HEK293 (cell line): ENCODE measurements around the gene KLF2.

Experiments used
- CTCF ChIA-PET: fragments of 350-600 bp; formaldehyde crosslinking; extraction: SDS; loops from one replicate; lab custom pipeline; 2021; ENCODE audit warnings: antibody characterized with exemption; lab: Yijun Ruan, JAX
- POLR2A ChIA-PET: fragments of 300-600 bp; formaldehyde crosslinking; extraction: SDS; loops from one replicate; lab custom pipeline; 2020; ENCODE audit warnings: antibody characterized with exemption, inconsistent platforms; lab: Yijun Ruan, JAX
- H3K27ac ChIP-seq: fragments of 200-500 bp; sonication (Bioruptor generic); 2 replicates; pipeline ENCODE4 v1.5.1; 2014; ENCODE audit warnings: low read depth, low read length, control low read depth, inconsistent platforms; ENCODE audit errors: extremely low read depth
- H3K36me3 ChIP-seq, 2 experiments: fragments of 200-500 bp in 1 of 2; sonication (Bioruptor generic) in 1 of 2; 1 replicate in 1 of 2; 2 replicates in 1 of 2; pipeline ENCODE4 v1.5.1; 2014 to 2017; ENCODE audit warnings: inconsistent platforms in 2 of 2, low read length in 2 of 2; ENCODE audit not compliant: control insufficient read depth in 2 of 2, insufficient read depth in 1 of 2
- H3K4me1 ChIP-seq: fragments of 200-500 bp; sonication (Bioruptor generic); 2 replicates; pipeline ENCODE4 v1.5.1; 2014; ENCODE audit warnings: mild to moderate bottlenecking, low read length, inconsistent platforms; ENCODE audit not compliant: control insufficient read depth, insufficient read depth
- H3K4me3 ChIP-seq: 2 replicates; pipeline ENCODE4 v1.5.1; 2011; ENCODE audit warnings: low read depth, mild to moderate bottlenecking, control low read depth, low read length, moderate library complexity
- H3K9me3 ChIP-seq: fragments of 200-500 bp; sonication (Bioruptor generic); 2 replicates; pipeline ENCODE4 v1.5.1; 2014; ENCODE audit warnings: low read depth, low read length, inconsistent platforms; ENCODE audit not compliant: control insufficient read depth, insufficient read depth
- GLIS1 ChIP-seq: fragments of 450-650 bp; formaldehyde crosslinking; IDR thresholded peaks from 2 replicates; pipeline ENCODE4 v1.5.1; 2016; ENCODE audit warnings: missing biosample characterization, missing genetic modification characterization
- GLIS2 ChIP-seq: fragments of 450-650 bp; formaldehyde crosslinking; IDR thresholded peaks from 2 replicates; pipeline ENCODE4 v1.5.1; 2016; ENCODE audit warnings: missing biosample characterization, missing genetic modification characterization
- SCRT1 ChIP-seq: fragments of 450-650 bp; formaldehyde crosslinking; IDR thresholded peaks from 2 replicates; pipeline ENCODE4 v1.5.1; 2016; ENCODE audit warnings: missing biosample characterization, missing genetic modification characterization, borderline replicate concordance
- ZNF175 ChIP-seq: fragments of 450-650 bp; formaldehyde crosslinking; IDR thresholded peaks from 2 replicates; pipeline ENCODE4 v1.5.1; 2016; ENCODE audit warnings: missing biosample characterization, missing genetic modification characterization
- ZNF248 ChIP-seq: fragments of 450-650 bp; formaldehyde crosslinking; IDR thresholded peaks from 2 replicates; pipeline ENCODE4 v1.5.1; 2017; ENCODE audit warnings: missing biosample characterization, missing genetic modification characterization
- ZNF350 ChIP-seq: fragments of 450-650 bp; formaldehyde crosslinking; IDR thresholded peaks from 2 replicates; pipeline ENCODE4 v1.5.0; 2017; ENCODE audit warnings: missing biosample characterization, mild to moderate bottlenecking, missing genetic modification characterization
- ZNF391 ChIP-seq: fragments of 450-650 bp; formaldehyde crosslinking; IDR thresholded peaks from 2 replicates; pipeline ENCODE4 v1.5.1; 2016; ENCODE audit warnings: low read depth, missing biosample characterization, missing genetic modification characterization, borderline replicate concordance
- ZNF416 ChIP-seq: fragments of 450-650 bp; formaldehyde crosslinking; IDR thresholded peaks from 2 replicates; pipeline ENCODE4 v1.5.1; 2016; ENCODE audit warnings: missing biosample characterization, missing genetic modification characterization
- ZNF529 ChIP-seq: fragments of 450-650 bp; formaldehyde crosslinking; IDR thresholded peaks from 2 replicates; pipeline ENCODE4 v1.5.1; 2017; ENCODE audit warnings: missing genetic modification characterization, missing biosample characterization; ENCODE audit not compliant: insufficient replicate concordance
- ZNF555 ChIP-seq: fragments of 450-650 bp; formaldehyde crosslinking; conservative IDR thresholded peaks from 2 replicates; pipeline ENCODE4 v1.5.1; 2017; ENCODE audit warnings: missing biosample characterization, mild to moderate bottlenecking, missing genetic modification characterization, inconsistent platforms
- ZNF558 ChIP-seq: fragments of 450-650 bp; formaldehyde crosslinking; IDR thresholded peaks from 2 replicates; pipeline ENCODE4 v1.5.1; 2016; ENCODE audit warnings: missing biosample characterization, missing genetic modification characterization
- ZNF560 ChIP-seq: fragments of 450-650 bp; formaldehyde crosslinking; IDR thresholded peaks from 2 replicates; pipeline ENCODE4 v1.5.1; 2017; ENCODE audit warnings: missing biosample characterization, missing genetic modification characterization, borderline replicate concordance
- ZNF664 ChIP-seq: fragments of 450-650 bp; formaldehyde crosslinking; IDR thresholded peaks from 2 replicates; pipeline ENCODE4 v1.5.1; 2016; ENCODE audit warnings: missing biosample characterization, missing genetic modification characterization
- ZNF677 ChIP-seq: fragments of 450-650 bp; IDR thresholded peaks from 2 replicates; pipeline ENCODE4 v1.5.0; 2018; ENCODE audit warnings: missing biosample characterization, mild to moderate bottlenecking, missing genetic modification characterization, moderate library complexity
- ZNF843 ChIP-seq: fragments of 450-650 bp; formaldehyde crosslinking; IDR thresholded peaks from 2 replicates; pipeline ENCODE4 v1.5.1; 2016; ENCODE audit warnings: missing biosample characterization, missing genetic modification characterization
- ZSCAN23 ChIP-seq: fragments of 450-650 bp; formaldehyde crosslinking; IDR thresholded peaks from 2 replicates; pipeline ENCODE4 v1.5.1; 2016; ENCODE audit warnings: missing biosample characterization, missing genetic modification characterization
- ZSCAN30 ChIP-seq: fragments of 450-650 bp; IDR thresholded peaks from 2 replicates; pipeline ENCODE4 v1.5.1; 2018; ENCODE audit warnings: missing biosample characterization, mild to moderate bottlenecking, missing genetic modification characterization, moderate library complexity
- TF ChIP-seq, protein P1 (sequence below): fragments of 450-650 bp; formaldehyde crosslinking; IDR thresholded peaks from 2 replicates; pipeline ENCODE4 v1.5.1; 2016; ENCODE audit warnings: missing biosample characterization, missing genetic modification characterization, borderline replicate concordance
- TF ChIP-seq, protein P2 (sequence below): fragments of 450-650 bp; formaldehyde crosslinking; IDR thresholded peaks from 2 replicates; pipeline ENCODE4 v1.5.1; 2016; ENCODE audit warnings: missing biosample characterization, missing genetic modification characterization
- TF ChIP-seq, protein P3 (sequence below): fragments of 450-650 bp; formaldehyde crosslinking; IDR thresholded peaks from 2 replicates; pipeline ENCODE4 v1.5.1; 2016; ENCODE audit warnings: missing biosample characterization, missing genetic modification characterization

The KLF2 gene

DNA sequence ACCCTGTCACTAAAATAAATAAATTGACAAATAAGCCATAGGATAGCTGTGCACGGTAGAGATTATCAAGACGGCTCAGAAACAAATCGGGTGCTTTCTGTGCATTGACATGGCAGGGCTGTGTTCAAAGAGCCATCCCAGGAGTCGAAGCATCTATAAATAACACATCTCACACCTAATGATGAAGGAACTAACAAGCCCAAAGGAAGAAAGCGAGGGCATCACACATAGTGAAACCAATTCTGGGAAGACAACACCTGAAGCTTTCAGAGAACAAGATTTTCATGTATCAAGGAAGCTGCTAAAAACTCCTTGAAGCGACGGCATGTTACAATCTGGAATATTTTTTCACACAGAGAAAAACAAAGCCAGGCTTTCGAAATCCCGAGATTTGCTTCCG, 36.1 kb downstream of the KLF2 start:
- ChIA-PET POLR2A (no interaction called here), CTCF (interaction anchor here (1.0 to 1.6 kb wide), 2 partner anchors 16 to 22 kb away, joined by 8 to 10 read pairs; no protein-coding TSS in a partner anchor)
- TF ChIP-seq ZNF843 (tag by site-specific recombination) (no peak), ZNF555 (tag by site-specific recombination) (no peak), ZNF248 (tag by site-specific recombination) (no peak), ZNF175 (tag by site-specific recombination) (no peak), ZNF664 (tag by site-specific recombination) (no peak), ZNF350 (tag by site-specific recombination) (no peak), ZNF560 (no peak), SCRT1 (tag by site-specific recombination) (no peak), ZNF677 (no peak), ZNF558 (tag by site-specific recombination) (no peak), GLIS1 (tag by site-specific recombination) (no peak), ZSCAN23 (tag by site-specific recombination) (no peak), ZSCAN30 (tag by site-specific recombination) (no peak), GLIS2 (no peak), ZNF529 (tag by site-specific recombination) (no peak), ZNF391 (tag by site-specific recombination) (no peak), ZNF416 (tag by site-specific recombination) (no peak)
- TF ChIP-seq, protein P1, sequence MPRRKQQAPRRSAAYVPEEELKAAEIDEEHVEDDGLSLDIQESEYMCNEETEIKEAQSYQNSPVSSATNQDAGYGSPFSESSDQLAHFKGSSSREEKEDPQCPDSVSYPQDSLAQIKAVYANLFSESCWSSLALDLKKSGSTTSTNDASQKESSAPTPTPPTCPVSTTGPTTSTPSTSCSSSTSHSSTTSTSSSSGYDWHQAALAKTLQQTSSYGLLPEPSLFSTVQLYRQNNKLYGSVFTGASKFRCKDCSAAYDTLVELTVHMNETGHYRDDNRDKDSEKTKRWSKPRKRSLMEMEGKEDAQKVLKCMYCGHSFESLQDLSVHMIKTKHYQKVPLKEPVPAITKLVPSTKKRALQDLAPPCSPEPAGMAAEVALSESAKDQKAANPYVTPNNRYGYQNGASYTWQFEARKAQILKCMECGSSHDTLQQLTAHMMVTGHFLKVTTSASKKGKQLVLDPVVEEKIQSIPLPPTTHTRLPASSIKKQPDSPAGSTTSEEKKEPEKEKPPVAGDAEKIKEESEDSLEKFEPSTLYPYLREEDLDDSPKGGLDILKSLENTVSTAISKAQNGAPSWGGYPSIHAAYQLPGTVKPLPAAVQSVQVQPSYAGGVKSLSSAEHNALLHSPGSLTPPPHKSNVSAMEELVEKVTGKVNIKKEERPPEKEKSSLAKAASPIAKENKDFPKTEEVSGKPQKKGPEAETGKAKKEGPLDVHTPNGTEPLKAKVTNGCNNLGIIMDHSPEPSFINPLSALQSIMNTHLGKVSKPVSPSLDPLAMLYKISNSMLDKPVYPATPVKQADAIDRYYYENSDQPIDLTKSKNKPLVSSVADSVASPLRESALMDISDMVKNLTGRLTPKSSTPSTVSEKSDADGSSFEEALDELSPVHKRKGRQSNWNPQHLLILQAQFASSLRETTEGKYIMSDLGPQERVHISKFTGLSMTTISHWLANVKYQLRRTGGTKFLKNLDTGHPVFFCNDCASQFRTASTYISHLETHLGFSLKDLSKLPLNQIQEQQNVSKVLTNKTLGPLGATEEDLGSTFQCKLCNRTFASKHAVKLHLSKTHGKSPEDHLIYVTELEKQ (tag by site-specific recombination): no peak
- TF ChIP-seq, protein P2, sequence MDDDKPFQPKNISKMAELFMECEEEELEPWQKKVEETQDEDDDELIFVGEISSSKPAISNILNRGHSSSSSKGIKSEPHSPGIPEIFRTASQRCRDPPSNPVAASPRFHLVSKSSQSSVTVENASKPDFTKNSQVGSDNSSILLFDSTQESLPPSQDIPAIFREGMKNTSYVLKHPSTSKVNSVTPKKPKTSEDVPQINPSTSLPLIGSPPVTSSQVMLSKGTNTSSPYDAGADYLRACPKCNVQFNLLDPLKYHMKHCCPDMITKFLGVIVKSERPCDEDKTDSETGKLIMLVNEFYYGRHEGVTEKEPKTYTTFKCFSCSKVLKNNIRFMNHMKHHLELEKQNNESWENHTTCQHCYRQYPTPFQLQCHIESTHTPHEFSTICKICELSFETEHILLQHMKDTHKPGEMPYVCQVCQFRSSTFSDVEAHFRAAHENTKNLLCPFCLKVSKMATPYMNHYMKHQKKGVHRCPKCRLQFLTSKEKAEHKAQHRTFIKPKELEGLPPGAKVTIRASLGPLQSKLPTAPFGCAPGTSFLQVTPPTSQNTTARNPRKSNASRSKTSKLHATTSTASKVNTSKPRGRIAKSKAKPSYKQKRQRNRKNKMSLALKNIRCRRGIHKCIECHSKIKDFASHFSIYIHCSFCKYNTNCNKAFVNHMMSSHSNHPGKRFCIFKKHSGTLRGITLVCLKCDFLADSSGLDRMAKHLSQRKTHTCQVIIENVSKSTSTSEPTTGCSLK (tag by site-specific recombination): no peak
- TF ChIP-seq, protein P3, sequence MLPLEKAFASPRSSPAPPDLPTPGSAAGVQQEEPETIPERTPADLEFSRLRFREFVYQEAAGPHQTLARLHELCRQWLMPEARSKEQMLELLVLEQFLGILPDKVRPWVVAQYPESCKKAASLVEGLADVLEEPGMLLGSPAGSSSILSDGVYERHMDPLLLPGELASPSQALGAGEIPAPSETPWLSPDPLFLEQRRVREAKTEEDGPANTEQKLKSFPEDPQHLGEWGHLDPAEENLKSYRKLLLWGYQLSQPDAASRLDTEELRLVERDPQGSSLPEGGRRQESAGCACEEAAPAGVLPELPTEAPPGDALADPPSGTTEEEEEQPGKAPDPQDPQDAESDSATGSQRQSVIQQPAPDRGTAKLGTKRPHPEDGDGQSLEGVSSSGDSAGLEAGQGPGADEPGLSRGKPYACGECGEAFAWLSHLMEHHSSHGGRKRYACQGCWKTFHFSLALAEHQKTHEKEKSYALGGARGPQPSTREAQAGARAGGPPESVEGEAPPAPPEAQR (tag by site-specific recombination): no peak
- H3K4me3 ChIP-seq: no peak overlapping the region
- no peaks in the 10 kb centered on the region for H3K4me1 ChIP-seq
- peaks cover 0 to 11% of the 10 kb centered on the region in 2 experiments; a peak in 1 of 3 replicates for H3K36me3 ChIP-seq
- no peaks in the 10 kb centered on the region for H3K9me3 ChIP-seq
- H3K27ac ChIP-seq: no peak overlapping the region
